Measurements from ENCODE around the gene MREG. TPM values are rescaled to one million over a fixed set of nuclear protein-coding genes. Genes with fewer than 3 reads are reported as not detected.
"Not testable (repeated sequence)": the region's sequence is repeated elsewhere in the genome, so short reads cannot be mapped to it uniquely, and the experiment has no call there.

The MREG gene
- total RNA-seq, 1 experiment from 2014 or later: 16.9 TPM

DNA sequence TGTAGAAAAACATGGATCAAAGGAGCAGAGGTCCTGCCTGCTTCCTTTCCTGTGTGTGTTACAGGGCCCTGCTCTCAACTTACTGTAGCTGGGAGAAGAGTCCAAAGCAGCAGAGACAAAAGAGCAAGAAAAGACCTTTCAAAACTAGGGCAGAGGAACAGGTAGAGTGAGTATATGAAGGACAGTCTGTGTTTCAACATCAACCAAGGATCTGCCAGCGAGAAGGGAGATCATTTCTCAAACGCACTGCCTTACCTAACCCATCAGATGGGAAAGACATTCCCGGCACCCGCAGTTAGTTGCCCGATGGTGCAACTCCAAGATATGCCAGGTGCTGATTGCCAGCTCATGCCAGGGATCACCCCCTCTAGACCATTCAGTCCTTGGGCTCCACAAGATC, 41.7 kb downstream of the MREG start (continued):
- TF ChIP-seq, protein P1, sequence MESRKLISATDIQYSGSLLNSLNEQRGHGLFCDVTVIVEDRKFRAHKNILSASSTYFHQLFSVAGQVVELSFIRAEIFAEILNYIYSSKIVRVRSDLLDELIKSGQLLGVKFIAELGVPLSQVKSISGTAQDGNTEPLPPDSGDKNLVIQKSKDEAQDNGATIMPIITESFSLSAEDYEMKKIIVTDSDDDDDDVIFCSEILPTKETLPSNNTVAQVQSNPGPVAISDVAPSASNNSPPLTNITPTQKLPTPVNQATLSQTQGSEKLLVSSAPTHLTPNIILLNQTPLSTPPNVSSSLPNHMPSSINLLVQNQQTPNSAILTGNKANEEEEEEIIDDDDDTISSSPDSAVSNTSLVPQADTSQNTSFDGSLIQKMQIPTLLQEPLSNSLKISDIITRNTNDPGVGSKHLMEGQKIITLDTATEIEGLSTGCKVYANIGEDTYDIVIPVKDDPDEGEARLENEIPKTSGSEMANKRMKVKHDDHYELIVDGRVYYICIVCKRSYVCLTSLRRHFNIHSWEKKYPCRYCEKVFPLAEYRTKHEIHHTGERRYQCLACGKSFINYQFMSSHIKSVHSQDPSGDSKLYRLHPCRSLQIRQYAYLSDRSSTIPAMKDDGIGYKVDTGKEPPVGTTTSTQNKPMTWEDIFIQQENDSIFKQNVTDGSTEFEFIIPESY (IDR thresholded peaks at IDR 0.05; ENCODE audit: extremely low read depth, insufficient replicate concordance, low read length): no peak
- TF ChIP-seq TCF7L2 (IDR thresholded peaks at IDR 0.05; ENCODE audit: borderline replicate concordance, extremely low read depth, insufficient read depth, insufficient read length) (no peak), EZH2 (IDR thresholded peaks at IDR 0.05) (no peak)
- TF ChIP-seq, protein P2, sequence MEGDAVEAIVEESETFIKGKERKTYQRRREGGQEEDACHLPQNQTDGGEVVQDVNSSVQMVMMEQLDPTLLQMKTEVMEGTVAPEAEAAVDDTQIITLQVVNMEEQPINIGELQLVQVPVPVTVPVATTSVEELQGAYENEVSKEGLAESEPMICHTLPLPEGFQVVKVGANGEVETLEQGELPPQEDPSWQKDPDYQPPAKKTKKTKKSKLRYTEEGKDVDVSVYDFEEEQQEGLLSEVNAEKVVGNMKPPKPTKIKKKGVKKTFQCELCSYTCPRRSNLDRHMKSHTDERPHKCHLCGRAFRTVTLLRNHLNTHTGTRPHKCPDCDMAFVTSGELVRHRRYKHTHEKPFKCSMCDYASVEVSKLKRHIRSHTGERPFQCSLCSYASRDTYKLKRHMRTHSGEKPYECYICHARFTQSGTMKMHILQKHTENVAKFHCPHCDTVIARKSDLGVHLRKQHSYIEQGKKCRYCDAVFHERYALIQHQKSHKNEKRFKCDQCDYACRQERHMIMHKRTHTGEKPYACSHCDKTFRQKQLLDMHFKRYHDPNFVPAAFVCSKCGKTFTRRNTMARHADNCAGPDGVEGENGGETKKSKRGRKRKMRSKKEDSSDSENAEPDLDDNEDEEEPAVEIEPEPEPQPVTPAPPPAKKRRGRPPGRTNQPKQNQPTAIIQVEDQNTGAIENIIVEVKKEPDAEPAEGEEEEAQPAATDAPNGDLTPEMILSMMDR (IDR thresholded peaks at IDR 0.05 in 2 of 3, conservative IDR thresholded peaks at IDR 0.05 in 1 of 3; ENCODE audit: borderline replicate concordance in 1 of 3, insufficient read depth in 1 of 3, low read depth in 2 of 3, low read length in 2 of 3): no peak

DNA sequence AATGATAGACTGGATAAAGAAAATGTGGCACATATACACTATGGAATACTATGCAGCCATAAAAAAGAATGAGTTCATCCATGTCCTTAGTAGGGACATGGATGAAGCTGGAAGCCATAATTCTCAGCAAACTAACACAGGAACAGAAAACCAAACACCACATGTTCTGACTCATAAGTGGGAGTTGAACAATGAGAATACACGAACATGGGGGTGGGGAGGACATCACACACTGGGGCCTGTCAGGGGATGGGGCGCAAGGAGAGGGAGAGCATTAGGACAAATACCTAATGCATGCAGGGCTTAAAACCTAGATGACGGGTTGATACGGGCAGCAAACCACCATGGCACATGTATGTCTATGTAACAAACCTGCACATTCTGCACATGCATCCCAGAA, 42.5 kb downstream of the MREG start:
- CTCF ChIA-PET; H3K4me2 ChIP-seq (ENCODE audit: low read length); H3K9me3 ChIP-seq (ENCODE audit: control insufficient read depth in 1 of 2, insufficient read depth in 1 of 2, low read depth in 1 of 2, low read length in 2 of 2); H3K27ac ChIP-seq (ENCODE audit: low read depth, low read length); ATAC-seq; H3K27me3 ChIP-seq (ENCODE audit: insufficient read depth, low read length); BruUV-seq (replicated peaks); H3K79me2 ChIP-seq (ENCODE audit: insufficient read depth, low read length); H2AFZ ChIP-seq (ENCODE audit: low read depth, low read length, poor library complexity, severe bottlenecking); intact Hi-C loops (cut with micrococcal nuclease); H3K9me2 ChIP-seq (ENCODE audit: insufficient read depth); H3K9ac ChIP-seq (ENCODE audit: low read length); DNase-seq (ENCODE audit: low read depth, low spot score); H3K4me3 ChIP-seq (replicated peaks in 1 of 2; ENCODE audit: low read depth in 1 of 2, low read length in 2 of 2); H3K36me3 ChIP-seq (ENCODE audit: control insufficient read depth in 1 of 2, insufficient read depth in 2 of 2, low read length in 2 of 2); POLR2A ChIA-PET; RAD21 ChIA-PET (ENCODE audit: low non-redundant PET in 1 of 2, low total read pairs in 2 of 2, uncharacterized antibody in 2 of 2, unreplicated experiment in 2 of 2); H4K20me1 ChIP-seq (ENCODE audit: insufficient read depth): not testable (repeated sequence)
- peaks cover 6 to 15% of the 10 kb centered on the region in 2 experiments for H3K4me1 ChIP-seq (ENCODE audit: control insufficient read depth in 1 of 2, insufficient read depth in 2 of 2, low read length in 2 of 2)

Measured in HCT116 (cell line).